HT1080 (cell line): Measurements from ENCODE around the gene LRRC46. TPM values are rescaled to one million over a fixed set of nuclear protein-coding genes. Genes with fewer than 3 reads are reported as not detected.

Source experiments
- DNase-seq: peaks from one replicate; pipeline ENCODE4 v3.0.0-alpha.2; 2015; ENCODE audit warnings: low read depth
- total RNA-seq: library from RNA; depleted of rRNA; stranded (reverse); fragments of >200 nt; shearing (Covaris generic); gene quantifications from 2 replicates; pipeline ENCODE4 v1.2.3, GENCODE V29; 2014; rRNA removed

LRRC46 gene
- total RNA-seq, 1 experiment from 2014 or later, result 0.51 TPM

GRCh38 chr17:47875011-47875985, 43.8 kb downstream of the LRRC46 start:
- DNase-seq, result no peak

GRCh38 chr17:47877368-47878034, 46.0 kb downstream of the LRRC46 start:
- no peak for DNase-seq

DNA sequence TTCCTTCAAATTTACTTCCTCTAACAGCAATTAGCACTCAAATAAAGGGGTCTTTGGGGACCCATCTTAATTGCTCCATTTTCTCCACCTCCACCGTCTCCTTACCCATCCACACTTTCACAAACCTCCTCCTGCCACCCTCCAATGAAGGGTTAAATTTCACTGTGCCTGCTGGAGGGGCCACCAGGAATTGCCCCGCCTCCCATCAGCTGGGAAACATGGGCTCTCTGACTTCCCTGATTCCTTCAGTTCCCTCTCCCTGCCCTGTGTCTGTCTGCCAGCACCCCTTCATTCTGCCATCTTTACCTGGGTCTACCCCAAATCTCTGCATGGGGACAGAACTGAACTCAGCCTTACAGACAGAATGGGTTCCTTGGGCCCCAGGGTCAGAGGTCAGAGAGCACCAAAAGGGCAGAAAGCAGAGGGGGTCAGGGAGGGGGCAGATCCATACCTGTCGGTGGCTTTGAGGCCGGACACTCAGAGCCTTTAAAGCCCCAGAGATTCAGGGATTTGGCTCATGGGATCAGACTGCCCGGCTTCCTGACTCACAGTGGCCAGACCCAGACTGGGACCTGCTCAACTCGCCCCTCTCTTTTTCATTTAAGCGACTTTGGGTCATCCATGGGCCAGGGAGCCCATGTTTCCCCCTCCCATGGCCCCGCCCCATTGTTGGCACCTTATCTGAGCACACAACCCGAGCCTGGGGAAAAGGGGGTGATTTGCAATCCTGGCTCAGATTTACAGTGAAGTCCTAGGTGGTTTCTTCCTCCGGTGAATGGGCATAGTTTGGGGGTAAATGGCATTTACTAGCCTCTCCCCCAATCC, 46.9 kb downstream of the LRRC46 start:
- DNase-seq, result no peak

- peak; percentile 86 for DNase-seq
Observed at GRCh38 chr17:47879028-47879585, 47.6 kb downstream of the LRRC46 start.

DNA sequence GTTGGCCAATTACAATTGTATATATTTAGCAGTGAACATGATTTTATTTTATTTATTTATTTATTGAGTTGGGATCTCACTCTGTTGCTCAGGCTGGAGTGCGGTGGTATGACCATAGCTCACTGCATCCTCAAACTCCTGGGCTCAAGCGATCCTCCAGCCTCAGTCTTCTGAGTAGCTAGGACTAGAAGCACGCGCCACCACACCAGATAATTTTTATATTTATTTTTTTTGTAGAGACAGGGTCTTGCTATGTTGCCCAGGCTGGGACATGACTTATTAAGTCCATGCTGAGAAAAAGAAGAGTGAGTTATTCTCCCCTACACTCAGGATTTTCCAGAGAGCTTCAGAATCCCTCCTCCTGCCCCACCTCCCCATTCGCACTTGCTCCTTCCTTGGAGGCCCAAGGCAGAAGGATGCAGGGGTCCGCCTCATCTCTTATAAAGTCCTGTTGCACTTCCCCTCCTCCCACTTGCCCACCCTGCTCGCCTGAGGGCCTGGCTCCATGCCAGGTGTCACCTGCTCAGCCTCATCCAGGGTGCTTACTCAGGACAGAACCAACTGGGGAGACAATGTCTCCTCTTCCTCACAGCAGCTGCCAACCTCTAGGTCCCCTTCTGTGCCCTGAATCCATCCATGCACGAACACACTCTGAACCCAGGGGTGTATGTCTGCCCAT, 48.4 kb downstream of the LRRC46 start:
- DNase-seq, result no peak

DNA sequence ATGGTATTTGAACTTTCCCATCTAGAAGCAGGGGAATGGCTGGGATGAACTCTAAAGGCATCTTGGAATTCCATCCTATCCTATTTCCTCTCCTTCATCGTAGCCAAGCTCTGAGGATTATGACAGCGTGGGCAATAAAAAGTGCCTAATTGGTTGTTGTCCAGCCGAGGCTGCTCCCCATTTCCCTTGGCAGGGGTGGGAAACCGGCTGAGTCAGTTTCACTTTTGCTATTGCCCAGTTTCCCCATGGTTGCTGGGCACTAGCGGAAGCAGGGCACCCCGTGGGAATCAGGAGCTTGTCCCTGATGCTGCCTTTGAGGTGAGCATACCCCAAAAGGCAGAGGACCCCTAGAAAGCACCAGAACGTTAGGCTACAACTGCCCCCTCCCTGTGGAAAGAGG, 50.8 kb downstream of the LRRC46 start:
- DNase-seq, result peak; percentile 49

- DNase-seq, result no peak
Observed at GRCh38 chr17:47882695-47883588, 51.5 kb downstream of the LRRC46 start.

GRCh38 chr17:47883589-47884426, 52.3 kb downstream of the LRRC46 start:
- no peak for DNase-seq

DNA sequence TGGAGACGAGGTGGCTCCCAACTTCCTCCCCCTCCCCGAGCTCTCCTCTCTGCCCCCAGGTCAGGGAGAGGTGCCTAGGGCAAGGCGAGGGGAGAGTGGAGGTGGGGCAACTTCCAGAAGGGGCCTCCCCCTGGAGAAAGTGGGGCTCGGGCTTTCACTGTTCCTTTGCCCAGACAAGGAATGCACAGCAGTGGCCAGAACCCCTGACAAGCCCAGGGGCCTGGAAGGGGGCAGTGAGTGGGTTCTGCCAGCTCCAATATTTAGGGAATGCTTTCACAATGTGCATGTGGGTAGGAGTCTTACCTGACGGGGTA, 52.9 kb downstream of the LRRC46 start:
- DNase-seq, result no peak

- DNase-seq, result no peak
Observed at GRCh38 chr17:47884905-47885730, 53.6 kb downstream of the LRRC46 start.

Other genes with a start within 250 kb of the LRRC46 start
- gene KPNB1, start 181.8 kb upstream of the LRRC46 start, total RNA-seq, result 470 and 482 TPM in 2 replicates
- gene TBKBP1, start 137.5 kb upstream of the LRRC46 start, total RNA-seq, result 3.9 and 4.0 TPM in 2 replicates
- not detected in 2 replicates for gene TBX21, start 98.4 kb upstream of the LRRC46 start, total RNA-seq
- gene OSBPL7, start 9.9 kb upstream of the LRRC46 start, total RNA-seq, result 9.2 and 15.0 TPM in 2 replicates
- 124 and 154 TPM in 2 replicates for gene MRPL10, start 129 bp upstream of the LRRC46 start, total RNA-seq
- gene SCRN2, start 9.6 kb downstream of the LRRC46 start, total RNA-seq, result 39.6 and 43.0 TPM in 2 replicates
- gene SP6, start 19.5 kb downstream of the LRRC46 start, total RNA-seq, result 1.7 and 1.8 TPM in 2 replicates
- 1.6 and 3.4 TPM in 2 replicates for gene SP2, start 64.6 kb downstream of the LRRC46 start, total RNA-seq
- 42.5 and 55.6 TPM in 2 replicates for gene PNPO, start 109.9 kb downstream of the LRRC46 start, total RNA-seq
- gene PRR15L, start 126.2 kb downstream of the LRRC46 start, total RNA-seq, result not detected in 2 replicates
- 50.0 and 53.1 TPM in 2 replicates for gene CDK5RAP3, start 139.4 kb downstream of the LRRC46 start, total RNA-seq
- 15.4 and 17.3 TPM in 2 replicates for gene COPZ2, start 206.1 kb downstream of the LRRC46 start, total RNA-seq
- 59.4 and 62.3 TPM in 2 replicates for gene NFE2L1, start 216.7 kb downstream of the LRRC46 start, total RNA-seq